PFSK-1 (cell line): ENCODE measurements around the gene SERGEF.

ENCODE experiments used
- FOXP2 ChIP-seq: optimal IDR thresholded peaks from 2 replicates; pipeline ENCODE3; 2011; ENCODE audit warnings: borderline replicate concordance, control low read depth, inconsistent platforms; ENCODE audit not compliant: insufficient read depth; ENCODE audit errors: extremely low read length, extremely low read depth
- POLR2AphosphoS5 ChIP-seq: IDR thresholded peaks from 2 replicates; pipeline ENCODE4 v1.6.1; 2012; ENCODE audit warnings: low read depth, mild to moderate bottlenecking, control low read depth, low read length, moderate library complexity
- REST ChIP-seq, 2 experiments: IDR thresholded peaks; 2 replicates each; pipeline versions ENCODE4 v1.6.1 to v1.8.0; 2011 to 2012; ENCODE audit warnings: low read depth in 2 of 2, low read length in 2 of 2, control low read depth in 1 of 2, inconsistent platforms in 1 of 2, mild to moderate bottlenecking in 1 of 2, moderate library complexity in 1 of 2; ENCODE audit not compliant: insufficient read depth in 1 of 2
- SIN3A ChIP-seq: IDR thresholded peaks from 2 replicates; pipeline ENCODE4 v1.6.1; 2012; ENCODE audit warnings: mild to moderate bottlenecking, low read length, moderate library complexity, borderline replicate concordance; ENCODE audit not compliant: insufficient read depth
- TAF1 ChIP-seq: IDR thresholded peaks from 2 replicates; pipeline ENCODE4 v1.6.1; 2012; ENCODE audit warnings: low read length, control low read depth, borderline replicate concordance; ENCODE audit not compliant: insufficient read depth

Gene SERGEF

GRCh38 chr11:18012122-18012905 lies 533 bp downstream of the SERGEF start:
- no peak for TF ChIP-seq REST (IDR thresholded peaks at IDR 0.05; ENCODE audit: insufficient read depth in 1 of 2, low read depth in 2 of 2, low read length in 2 of 2)
- no peak for TF ChIP-seq POLR2AphosphoS5

- no peak for TF ChIP-seq FOXP2
- TF ChIP-seq REST (IDR thresholded peaks at IDR 0.05; ENCODE audit: insufficient read depth in 1 of 2, low read depth in 2 of 2, low read length in 2 of 2), result no peak
- TF ChIP-seq SIN3A, result no peak
- no peak for TF ChIP-seq TAF1
- no peak for TF ChIP-seq POLR2AphosphoS5
Observed at GRCh38 chr11:18011633-18012032, 1.2 kb downstream of the SERGEF start.

GRCh38 chr11:18010977-18011586 lies 1.8 kb downstream of the SERGEF start:
- TF ChIP-seq SIN3A, result no peak
- TF ChIP-seq FOXP2, result no peak
- TF ChIP-seq POLR2AphosphoS5, result no peak
- no peak for TF ChIP-seq REST (IDR thresholded peaks at IDR 0.05; ENCODE audit: insufficient read depth in 1 of 2, low read depth in 2 of 2, low read length in 2 of 2)

GRCh38 chr11:18010121-18010670 lies 2.7 kb downstream of the SERGEF start:
- TF ChIP-seq POLR2AphosphoS5, result no peak
- TF ChIP-seq SIN3A, result no peak
- TF ChIP-seq FOXP2, result no peak
- TF ChIP-seq REST (IDR thresholded peaks at IDR 0.05; ENCODE audit: insufficient read depth in 1 of 2, low read depth in 2 of 2, low read length in 2 of 2), result no peak
- TF ChIP-seq TAF1, result no peak
